HG03103 (cell line): ENCODE measurements around the gene LRRC31.

ENCODE experiments used
- ATAC-seq: cut with Tn5 transposase; IDR thresholded peaks from one replicate; pipeline ENCODE4 v1.9.1; 2021; ENCODE audit warnings: low read depth; ENCODE audit not compliant: unreplicated experiment

LRRC31 gene

DNA sequence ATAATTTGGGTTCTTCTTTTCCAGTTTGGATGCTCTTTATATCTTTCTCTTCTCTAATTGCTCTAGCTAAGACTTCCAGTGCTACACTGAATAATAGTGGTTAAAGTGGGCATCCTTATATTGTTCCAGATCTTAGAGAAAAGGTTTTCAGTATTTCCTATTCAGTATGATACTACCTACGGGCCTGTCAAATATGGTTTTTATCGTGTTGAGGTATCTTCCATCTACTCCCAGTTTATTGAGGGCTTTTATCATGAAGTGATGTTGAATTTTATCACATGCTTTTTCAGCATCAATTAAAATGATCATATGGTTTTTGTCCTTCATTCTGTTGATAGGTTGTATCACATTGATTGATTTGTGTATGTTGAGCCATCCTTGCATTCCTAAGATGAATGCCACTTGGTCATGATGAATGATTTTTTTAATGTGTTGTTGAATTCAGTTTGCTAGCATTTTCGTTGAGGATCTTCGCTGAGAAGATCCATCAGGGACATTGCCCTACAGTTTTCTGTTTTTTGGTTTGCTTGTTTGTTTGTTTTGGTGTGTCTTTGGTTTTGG, 54.1 kb downstream of the LRRC31 start:
- no peak for ATAC-seq

DNA sequence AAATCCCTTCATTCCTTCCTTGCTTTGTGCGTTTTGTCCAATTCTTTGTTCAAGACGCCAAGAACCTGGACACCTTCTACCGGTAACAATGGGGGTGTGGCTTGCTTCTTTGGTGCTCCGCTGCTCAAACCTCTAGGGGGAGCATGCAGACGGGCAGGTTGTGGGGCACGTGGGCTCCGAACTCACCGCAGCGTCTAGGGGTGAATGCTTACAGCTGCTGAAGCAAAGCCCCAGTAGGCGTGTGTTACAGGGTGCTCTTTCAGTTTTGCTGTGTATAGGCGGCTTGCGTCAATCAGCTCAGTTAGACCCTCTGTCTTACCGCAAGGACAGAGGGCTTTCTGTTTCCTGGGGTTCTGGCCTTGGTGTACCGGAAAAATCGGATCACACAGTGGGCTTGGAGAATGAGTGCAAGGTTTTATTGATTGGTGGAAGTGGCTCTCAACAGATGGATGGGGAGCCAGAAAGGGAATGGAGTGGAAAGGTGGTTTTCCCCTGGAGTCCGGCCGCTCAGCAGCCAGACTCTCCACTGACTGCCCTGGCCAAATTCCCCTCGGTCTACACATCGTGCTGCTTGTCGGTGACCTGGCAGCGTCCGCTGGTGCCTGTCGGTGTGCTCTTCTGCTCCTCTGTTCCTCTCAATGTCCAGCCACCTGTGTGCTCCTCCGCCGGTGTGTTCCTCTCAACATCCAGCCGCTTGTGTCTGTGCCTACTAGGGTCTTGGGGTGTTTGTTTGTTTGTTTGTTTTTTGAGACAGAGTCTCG, 55.8 kb downstream of the LRRC31 start:
- peak; percentile 86 for ATAC-seq

DNA sequence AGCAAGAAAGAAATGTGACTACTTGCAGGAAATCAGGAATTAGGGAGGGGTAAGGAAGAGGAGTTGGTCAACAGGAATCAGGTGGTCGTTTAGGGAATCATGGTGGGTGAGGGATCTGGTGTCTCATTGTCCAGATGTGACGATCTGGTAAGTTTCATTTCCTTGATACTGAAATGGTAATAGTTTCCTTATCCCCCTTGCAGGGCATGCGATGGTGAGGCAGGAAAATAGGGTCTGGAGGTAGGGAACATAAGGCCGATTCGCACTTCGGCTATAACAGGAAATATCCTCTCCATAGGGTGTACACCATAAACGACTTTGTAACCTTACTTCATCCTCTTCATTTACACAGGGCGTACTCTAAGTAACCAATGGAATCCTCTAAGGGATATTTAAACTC, 56.5 kb downstream of the LRRC31 start:
- ATAC-seq: no peak

DNA sequence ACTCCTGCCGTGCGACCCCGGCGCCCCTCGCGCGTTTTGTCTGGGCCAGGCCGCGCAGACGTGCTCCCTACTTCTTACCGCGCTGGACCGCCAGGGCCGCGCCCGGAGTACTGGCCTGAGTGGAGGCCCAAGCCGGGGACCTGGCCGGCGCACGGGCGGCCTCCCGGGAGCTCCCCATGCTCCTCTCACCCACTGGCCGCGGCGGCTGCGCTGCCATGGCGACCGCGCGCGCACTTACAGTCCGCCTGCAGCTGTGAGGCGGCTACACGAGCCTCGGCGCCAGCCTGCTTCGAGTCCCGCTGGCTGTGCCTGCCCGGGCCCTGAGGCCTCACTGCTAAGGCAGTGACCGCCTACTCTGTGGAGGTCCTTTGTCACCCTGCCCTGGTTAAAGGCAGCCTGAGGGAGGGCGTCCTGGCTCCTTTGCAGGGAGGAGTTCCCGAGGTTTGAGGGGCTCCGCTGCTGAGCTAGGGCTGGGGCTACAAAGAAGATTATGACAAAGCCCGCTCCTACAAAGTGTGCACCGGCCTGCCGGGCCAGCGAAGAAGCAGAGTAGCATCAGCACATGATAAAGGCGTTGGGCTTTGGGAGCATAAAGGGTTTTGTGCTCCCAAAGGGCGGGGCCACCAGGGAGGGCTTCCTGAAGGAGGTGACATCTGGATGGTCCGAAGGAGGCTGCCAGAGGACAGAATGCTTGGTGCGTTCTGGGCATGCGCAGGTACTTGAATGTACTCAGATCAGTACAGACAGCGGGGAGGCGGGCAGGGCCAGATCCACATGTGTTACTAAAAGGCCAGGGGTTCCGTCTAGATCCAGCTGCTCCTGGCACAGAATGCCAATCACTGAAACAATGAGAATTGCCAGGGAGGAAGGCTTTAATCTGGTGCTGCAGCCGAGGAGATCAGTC, 57.2 kb downstream of the LRRC31 start, which contains the start of the genes LRRC34 and LRRIQ4:
Gene LRRC34 (minus strand): TSS at position 573 of the 904 bp plus-strand sequence. CDS start 356 bp downstream, at position 217.
Gene LRRIQ4 (plus strand): TSS at position 539 of the 904 bp plus-strand sequence. CDS start 9,052 bp downstream, outside the sequence.
- ATAC-seq: peak; percentile 50

DNA sequence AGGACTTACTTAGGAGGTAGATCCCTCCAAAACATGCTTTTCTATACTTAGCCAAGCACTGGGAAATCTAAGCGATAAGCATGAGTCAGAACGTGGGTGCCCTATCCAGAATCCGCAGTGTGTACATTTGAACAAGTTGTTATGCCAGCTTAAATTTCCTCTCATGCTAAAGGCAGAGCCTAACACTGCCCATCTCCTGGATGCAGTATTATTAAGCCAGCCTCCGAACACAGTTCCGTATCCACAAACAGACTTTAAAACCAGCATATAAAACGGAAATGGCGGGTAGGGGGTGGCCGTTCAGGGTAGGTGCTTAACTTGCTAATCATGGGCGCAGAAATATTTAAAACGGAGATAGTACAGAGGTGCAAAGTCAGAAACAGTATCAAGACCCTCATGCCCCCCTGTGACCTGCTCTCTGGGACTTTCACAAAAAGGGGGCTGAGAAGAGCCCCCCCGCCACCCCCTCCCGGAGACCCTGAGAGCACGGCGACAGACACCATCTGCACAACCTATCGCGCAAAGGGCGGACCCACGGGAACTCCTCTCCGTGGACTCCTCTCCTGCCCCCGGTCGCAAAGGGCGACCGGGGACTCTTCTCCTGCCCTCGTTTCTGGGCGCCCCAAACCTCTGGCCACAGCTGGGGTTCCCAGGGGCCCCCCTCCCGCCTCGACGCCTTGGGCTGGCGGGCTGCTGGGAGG, 58.0 kb downstream of the LRRC31 start:
- peak; percentile 12 for ATAC-seq

DNA sequence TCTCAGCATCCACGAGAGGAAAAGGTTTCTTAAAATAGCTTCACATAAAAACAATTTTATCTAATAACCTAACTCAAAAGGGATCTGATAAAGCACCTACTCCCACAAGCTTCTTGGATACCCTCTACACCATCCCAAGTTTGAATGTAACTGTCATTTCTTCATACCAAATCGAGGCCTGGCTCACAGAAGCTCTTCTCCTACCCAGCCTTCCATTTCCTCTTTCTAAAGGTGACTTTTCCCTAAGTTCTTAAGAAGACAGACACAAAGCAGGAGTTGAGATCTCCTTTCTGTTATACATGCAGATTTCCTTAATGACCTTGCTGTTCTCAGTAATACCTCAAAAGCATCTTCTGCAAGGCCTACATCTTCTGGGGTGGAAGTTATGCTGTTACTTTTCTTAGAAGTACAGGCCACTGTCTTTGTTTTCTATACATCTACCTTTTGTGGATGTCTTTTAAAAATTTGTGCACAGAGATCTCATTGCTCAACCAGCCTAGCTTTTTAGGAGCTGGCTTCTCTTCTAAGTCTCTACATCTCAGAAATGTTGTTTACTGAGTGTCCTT, 60.4 kb downstream of the LRRC31 start:
- ATAC-seq: no peak

DNA sequence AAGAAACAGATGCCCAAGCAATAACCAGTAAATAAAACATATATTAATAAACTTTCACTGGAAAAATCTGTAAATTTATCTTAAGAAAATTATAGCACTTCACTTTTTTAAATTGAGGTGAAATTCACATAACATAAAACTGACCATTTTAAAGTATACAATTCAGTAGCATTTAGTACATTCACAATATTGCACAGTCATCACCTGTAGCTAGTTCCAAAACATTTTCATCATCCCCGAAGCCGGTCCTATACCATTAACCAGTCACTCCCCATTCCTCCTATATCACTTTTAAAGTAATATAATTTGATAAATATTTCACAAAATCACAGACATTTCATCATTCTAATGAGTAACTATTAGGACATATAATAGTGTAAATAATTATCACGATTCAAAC, 65.1 kb downstream of the LRRC31 start:
- ATAC-seq: no peak

DNA sequence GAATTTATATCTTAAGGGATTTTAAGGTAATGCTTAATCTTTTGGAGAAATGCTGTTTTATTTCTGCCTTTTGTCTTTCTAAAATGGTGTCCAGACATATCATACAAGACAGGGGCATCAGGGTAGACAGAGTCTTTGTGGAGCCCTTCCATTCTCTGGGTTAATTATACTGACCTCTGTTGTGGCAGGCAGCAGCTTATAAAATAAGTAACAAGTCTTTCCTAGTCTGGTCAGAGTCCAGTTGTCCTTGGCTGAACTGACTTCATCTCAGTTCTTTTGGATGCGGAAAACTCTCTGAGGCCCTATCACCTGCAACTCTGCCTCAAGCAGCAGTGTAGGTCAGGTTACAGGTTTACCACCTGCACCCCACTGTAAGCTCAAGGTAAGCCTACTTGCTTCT, 77.4 kb downstream of the LRRC31 start:
- no peak for ATAC-seq

DNA sequence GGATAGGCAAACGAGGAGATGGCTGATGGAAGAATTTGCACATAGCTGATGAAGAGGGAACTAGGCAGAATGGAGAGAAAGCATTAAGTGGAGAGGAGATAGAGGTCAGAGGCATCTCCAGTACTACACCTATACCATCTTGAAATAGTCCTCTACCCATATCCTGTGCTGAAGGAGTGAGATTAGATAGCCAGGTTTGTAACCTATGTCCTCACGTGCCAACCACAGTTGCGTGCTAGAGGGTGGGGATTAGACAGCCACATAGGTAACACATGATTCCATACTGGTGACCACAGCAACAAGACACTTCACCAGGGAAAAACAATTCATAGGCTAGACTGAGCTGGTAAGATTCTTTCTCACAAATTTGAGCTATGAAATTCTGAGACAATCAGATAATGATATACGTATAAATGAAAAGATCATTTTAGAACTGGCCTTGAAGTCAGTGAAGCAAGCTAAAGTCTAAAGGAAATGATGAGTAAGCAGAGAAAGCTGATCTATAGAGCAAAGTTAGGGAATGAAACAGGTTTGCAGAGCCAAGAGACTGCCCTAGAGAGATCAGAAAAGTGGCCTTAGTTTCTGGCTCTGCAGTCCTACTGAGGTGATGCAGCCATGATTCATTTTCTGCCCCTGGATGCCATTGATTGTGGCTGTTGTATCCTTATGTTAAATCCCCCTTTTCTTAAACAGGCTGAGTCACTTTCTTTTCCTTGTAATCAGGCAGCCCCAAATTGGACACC, 78.9 kb downstream of the LRRC31 start:
- no peak for ATAC-seq

DNA sequence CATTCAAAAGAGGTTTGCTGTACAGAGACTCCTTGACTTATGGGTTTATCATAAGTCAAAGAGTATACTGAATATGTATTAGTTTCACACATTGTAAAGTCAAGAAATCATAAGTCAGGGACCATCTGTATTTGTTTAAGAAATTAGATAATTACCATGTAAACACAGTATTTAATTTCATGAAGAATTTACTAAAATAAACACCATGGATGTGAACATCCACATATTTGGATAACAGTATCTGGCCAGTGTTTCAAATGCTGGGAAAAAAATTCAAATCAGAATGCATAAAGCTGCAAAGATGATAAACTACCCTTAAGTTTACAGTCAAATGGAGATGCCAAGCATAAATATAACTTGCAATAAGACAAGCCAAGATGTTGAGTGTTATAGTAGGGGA, 79.5 kb downstream of the LRRC31 start:
- ATAC-seq: no peak
